GM19351 (cell line): Measurements from ENCODE around the gene MAG.
"Not testable (repeated sequence)": the region's sequence is repeated elsewhere in the genome, so short reads cannot be mapped to it uniquely, and the experiment has no call there.

Source experiments
- ATAC-seq: cut with Tn5 transposase; IDR thresholded peaks from one replicate; pipeline ENCODE4 v1.9.1; 2021; ENCODE audit warnings: mild to moderate bottlenecking, moderate library complexity; ENCODE audit not compliant: unreplicated experiment

The MAG gene

GRCh38 chr19:35358834-35359233 lies 66.9 kb downstream of the MAG start:
- ATAC-seq, result not testable (repeated sequence)

- not testable (repeated sequence) for ATAC-seq
Observed at GRCh38 chr19:35359395-35359794, 67.4 kb downstream of the MAG start.

- not testable (repeated sequence) for ATAC-seq
Observed at GRCh38 chr19:35360081-35360480, 68.1 kb downstream of the MAG start.

GRCh38 chr19:35360880-35361420 lies 69.0 kb downstream of the MAG start:
- ATAC-seq, result no peak

GRCh38 chr19:35362261-35363000 lies 70.5 kb downstream of the MAG start:
- no peak for ATAC-seq

- ATAC-seq, result no peak
Observed at GRCh38 chr19:35363001-35363590, 71.1 kb downstream of the MAG start.
